ENCODE data around the gene SSC5D.
"Not testable (repeated sequence)": the region's sequence is repeated elsewhere in the genome, so short reads cannot be mapped to it uniquely, and the experiment has no call there.

The SSC5D gene

GRCh38 chr19:55508120-55508519 lies 19.9 kb downstream of the SSC5D start:
- no peak for DNase-seq

GRCh38 chr19:55516878-55517620 lies 28.8 kb downstream of the SSC5D start:
- DNase-seq, result peak; percentile 91

GRCh38 chr19:55519451-55520311 lies 31.4 kb downstream of the SSC5D start:
- peak; percentile 86 for DNase-seq

GRCh38 chr19:55520691-55521292 lies 32.6 kb downstream of the SSC5D start:
- no peak for DNase-seq

GRCh38 chr19:55525289-55526101 lies 37.3 kb downstream of the SSC5D start:
- no peak for DNase-seq

- peak; percentile 67 for DNase-seq
Measured at GRCh38 chr19:55526216-55527196, 38.3 kb downstream of the SSC5D start.

GRCh38 chr19:55527197-55528029 lies 39.2 kb downstream of the SSC5D start:
- DNase-seq, result no peak

- peak; percentile 26 for DNase-seq
Measured at GRCh38 chr19:55528030-55528803, 40.0 kb downstream of the SSC5D start.

- DNase-seq, result no peak
Measured at GRCh38 chr19:55529636-55530234, 41.5 kb downstream of the SSC5D start.

GRCh38 chr19:55530996-55531395 lies 42.8 kb downstream of the SSC5D start:
- DNase-seq, result no peak

GRCh38 chr19:55534280-55534679 lies 46.0 kb downstream of the SSC5D start:
- DNase-seq, result not testable (repeated sequence)

GRCh38 chr19:55535173-55535964 lies 47.1 kb downstream of the SSC5D start:
- no peak for DNase-seq

- DNase-seq, result no peak
Measured at GRCh38 chr19:55535965-55536350, 47.7 kb downstream of the SSC5D start.

- DNase-seq, result no peak
Measured at GRCh38 chr19:55536366-55536765, 48.1 kb downstream of the SSC5D start.

- DNase-seq, result no peak
Measured at GRCh38 chr19:55536951-55537740, 48.9 kb downstream of the SSC5D start, which contains the start of gene SBK2. SBK2 (minus strand) TSS chr19:55537133; CDS start chr19:55536294, 839 bp downstream.

- peak; percentile 52 for DNase-seq
Measured at GRCh38 chr19:55537741-55538111, 49.5 kb downstream of the SSC5D start.

GRCh38 chr19:55538132-55538531 lies 49.9 kb downstream of the SSC5D start:
- no peak for DNase-seq

All from fibroblast of skin of right biceps (primary cell).